Cardiac atrium fibroblast (primary cell): ENCODE measurements around the gene PIEZO1. TPM values are rescaled to one million over a fixed set of nuclear protein-coding genes. Genes with fewer than 3 reads are reported as not detected.

Experiments
- total RNA-seq: library from RNA; depleted of rRNA; stranded (reverse); fragments of >200 nt; gene quantifications from 2 replicates; pipeline ENCODE4 v1.2.3, GENCODE V29; 2015

Gene PIEZO1, protein sequence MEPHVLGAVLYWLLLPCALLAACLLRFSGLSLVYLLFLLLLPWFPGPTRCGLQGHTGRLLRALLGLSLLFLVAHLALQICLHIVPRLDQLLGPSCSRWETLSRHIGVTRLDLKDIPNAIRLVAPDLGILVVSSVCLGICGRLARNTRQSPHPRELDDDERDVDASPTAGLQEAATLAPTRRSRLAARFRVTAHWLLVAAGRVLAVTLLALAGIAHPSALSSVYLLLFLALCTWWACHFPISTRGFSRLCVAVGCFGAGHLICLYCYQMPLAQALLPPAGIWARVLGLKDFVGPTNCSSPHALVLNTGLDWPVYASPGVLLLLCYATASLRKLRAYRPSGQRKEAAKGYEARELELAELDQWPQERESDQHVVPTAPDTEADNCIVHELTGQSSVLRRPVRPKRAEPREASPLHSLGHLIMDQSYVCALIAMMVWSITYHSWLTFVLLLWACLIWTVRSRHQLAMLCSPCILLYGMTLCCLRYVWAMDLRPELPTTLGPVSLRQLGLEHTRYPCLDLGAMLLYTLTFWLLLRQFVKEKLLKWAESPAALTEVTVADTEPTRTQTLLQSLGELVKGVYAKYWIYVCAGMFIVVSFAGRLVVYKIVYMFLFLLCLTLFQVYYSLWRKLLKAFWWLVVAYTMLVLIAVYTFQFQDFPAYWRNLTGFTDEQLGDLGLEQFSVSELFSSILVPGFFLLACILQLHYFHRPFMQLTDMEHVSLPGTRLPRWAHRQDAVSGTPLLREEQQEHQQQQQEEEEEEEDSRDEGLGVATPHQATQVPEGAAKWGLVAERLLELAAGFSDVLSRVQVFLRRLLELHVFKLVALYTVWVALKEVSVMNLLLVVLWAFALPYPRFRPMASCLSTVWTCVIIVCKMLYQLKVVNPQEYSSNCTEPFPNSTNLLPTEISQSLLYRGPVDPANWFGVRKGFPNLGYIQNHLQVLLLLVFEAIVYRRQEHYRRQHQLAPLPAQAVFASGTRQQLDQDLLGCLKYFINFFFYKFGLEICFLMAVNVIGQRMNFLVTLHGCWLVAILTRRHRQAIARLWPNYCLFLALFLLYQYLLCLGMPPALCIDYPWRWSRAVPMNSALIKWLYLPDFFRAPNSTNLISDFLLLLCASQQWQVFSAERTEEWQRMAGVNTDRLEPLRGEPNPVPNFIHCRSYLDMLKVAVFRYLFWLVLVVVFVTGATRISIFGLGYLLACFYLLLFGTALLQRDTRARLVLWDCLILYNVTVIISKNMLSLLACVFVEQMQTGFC (N-terminal part only)
- 232 and 251 TPM in 2 replicates for total RNA-seq

DNA sequence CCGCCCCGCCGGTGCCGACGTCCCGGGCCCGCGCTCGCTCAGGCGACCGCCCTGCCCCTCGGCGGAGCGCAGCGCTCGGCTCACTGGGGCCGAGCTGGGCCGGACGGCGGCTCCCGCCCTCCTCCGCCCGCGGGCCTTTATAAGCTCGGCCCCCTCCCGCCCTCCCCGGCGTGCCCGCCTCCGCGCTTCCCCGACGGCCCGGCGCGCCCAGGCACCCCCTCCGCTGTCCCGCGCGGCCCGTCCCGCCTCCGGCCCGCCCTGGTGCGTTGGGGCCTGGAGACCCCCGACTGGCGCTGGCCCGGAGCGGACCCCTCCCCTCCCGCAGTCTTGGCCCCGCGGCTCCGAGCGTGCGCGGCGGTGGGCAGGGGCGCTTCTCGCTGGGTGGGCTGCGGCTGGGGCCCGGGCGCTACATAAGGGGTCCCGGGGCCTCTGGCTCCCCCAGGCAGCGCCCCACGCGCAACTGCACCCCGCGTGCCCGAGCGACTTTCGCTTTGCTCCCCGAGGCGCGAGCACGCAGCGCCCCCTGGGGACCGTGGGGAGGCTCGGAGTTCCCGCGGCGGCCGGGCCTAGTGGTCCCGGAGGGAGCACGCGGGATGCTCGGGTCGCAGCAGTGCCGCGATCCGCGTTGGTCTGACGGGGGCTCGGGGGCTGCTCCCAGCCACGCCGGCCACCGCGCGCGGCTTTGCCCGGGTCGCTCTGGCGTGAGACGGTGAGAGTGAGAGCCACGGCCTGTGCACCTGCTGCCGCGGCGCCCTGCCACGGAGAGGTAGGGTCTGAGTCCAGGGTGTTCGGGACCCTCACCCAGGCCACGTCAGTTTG, at the start of gene PIEZO1:
TSS of gene PIEZO1 (minus strand) at position 115 of the 819 bp plus-strand sequence. CDS start 256 bp downstream, outside the sequence.

DNA sequence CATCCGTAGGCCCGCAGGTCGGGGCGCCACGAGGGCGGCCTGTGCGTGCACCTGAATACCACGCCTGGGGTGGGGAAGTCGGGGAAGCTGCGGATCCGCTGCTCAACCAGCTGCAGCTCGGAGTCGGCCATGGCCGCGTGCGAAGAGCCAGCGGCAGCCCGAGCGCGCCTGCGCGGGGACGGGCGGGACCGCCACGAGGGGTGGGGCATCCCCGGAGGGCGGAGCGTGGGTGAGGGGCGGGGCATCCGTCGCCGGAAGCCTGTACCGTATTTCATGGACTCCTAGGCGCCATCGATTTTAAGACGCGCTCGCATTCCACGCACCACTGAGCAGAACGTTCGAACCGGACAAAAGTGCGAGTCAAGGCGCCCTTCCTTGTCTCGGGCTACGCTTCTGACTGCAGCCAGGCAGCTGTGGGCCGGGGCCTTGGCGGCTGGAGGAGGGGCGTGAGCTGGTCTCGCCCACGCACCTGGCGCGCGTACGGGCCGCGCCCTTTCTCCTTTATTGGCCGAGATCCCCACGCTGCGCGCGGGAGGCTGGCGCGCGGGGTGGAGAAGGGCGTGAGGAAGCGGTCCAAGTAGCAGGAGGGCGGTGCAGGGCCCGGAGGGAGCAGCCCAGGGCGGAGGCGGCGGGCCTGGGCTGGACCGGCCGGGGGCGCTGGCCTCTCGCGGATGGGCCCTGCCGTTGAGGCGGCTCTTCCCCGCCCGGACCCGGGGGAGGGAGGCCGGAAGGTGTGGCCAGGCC, 26.9 kb upstream of the PIEZO1 start, which contains the start of gene APRT:
TSS of gene APRT (minus strand) at position 160 of the 744 bp plus-strand sequence. CDS start at position 131, 29 bp downstream.

DNA sequence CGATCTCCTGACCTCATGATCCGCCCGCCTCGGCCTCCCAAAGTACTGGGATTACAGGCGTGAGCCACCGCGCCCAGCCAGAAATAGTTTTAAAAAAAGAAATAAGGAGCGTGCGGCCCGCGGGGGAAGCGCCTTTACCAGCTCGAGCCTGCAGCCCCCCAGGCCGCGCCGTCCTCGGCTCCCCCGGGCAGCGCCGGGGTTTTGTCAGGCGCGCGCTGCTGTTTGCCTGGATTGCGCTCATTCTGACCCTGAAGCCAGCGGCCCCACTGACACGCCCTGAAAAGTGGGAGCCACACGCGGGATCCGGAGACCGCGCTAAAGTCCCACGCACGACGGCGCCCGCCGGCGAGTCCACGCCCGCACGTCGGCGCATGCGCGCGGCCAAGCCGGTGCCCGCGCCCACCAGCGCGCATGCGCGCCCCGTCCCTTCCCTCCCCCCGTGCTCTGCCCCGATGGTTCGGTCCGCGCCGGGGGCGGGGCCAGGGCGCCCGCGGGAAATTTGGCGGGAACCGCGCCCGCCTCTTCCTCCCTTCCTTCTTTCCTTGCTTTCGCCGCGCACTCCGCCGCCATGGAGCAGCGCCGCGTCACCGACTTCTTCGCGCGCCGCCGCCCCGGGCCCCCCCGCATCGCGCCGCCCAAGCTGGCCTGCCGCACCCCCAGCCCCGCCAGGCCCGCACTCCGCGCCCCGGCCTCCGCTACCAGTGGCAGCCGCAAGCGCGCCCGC, 18.4 kb upstream of the PIEZO1 start, which contains the start of gene CDT1:
TSS of gene CDT1 (plus strand) at position 526 of the 724 bp plus-strand sequence. CDS start at position 569, 43 bp downstream.

DNA sequence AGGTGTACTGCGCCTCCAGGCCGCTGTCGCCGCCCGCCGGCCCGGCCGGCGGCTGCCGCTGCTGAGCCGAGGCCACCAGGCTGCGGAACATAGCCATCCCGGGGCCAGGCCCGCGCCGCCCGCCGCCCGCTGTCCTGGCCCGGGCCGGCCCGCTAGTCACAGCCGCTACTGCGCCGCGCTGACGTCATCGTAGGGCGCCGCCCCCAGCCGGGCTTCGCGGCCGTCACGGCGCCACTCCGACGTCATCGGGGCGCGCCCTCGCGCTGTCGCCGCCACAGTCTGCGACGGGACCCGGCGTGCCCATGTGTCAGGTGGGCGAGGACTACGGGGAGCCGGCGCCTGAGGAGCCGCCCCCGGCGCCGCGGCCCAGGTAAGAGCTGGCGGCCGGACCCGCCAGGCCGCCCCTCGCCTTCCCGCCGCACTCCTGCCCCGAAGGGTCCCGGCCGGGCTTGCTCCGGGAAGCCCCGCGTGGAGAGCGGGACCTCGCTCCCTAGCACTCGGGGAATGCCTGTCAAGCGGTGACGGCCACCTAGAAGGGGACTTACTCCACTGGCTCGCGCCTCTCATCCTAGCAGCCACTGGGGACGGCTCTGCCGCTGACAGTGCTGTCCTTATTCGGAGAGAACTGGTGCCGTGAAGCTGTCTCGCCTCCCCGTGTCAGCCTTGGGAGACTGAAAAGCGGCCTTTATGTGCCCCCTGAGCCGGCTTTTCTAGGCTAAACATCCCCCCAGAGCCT, 78.6 kb downstream of the PIEZO1 start, which contains the start of the genes CTU2 and RNF166:
TSS of gene CTU2 (plus strand) at position 275 of the 736 bp plus-strand sequence. CDS start at position 303, 28 bp downstream.
TSS of gene RNF166 (minus strand) at position 180 of the 736 bp plus-strand sequence. CDS start at position 97, 83 bp downstream.

DNA sequence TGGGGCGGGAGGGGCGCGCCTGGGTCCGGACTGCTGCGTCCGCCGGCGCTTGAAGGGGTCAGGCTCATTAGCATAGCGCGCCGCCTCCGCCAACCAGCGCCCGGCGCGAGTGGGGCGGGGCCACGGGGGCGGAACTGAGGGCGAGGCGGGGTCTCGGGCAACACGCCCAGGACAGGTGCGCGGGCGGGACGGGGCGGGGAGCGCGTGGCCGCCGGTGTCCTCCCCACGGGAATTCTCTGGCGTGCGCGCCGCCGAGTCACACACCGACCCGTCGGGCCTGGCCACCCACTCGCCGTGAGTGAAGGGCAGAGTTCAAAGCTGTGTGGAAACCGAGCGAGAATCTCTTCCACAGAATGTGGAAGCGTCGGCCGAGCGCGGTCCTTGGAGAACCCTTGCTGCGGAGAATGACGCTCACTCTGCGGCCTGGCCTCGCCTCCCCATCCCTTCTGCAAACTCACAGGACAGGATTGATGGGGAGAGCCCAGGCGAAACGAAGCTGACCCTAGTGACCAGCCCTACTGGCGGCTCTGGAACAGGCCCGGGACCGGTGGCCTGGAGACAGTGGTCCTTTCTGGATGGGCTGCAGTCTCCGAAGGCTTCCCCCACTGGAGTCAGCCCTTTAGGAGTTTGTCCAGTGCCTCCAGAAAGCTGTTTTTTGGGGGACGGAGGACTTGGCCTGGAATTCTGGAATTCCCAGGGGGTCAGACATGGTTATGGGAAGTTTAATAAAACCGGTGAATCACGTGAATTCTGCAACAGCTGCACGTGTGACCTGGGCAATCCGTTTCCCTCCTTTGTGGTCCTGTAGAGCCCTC, 98.4 kb downstream of the PIEZO1 start, which contains the start of gene SNAI3:
TSS of gene SNAI3 (minus strand) at position 69 of the 815 bp plus-strand sequence. CDS start 101 bp downstream, outside the sequence.

Other genes with a start within 250 kb of the PIEZO1 start
- gene ZC3H18, start 214.8 kb downstream of the PIEZO1 start, total RNA-seq = 13.7 and 15.9 TPM in 2 replicates
- not detected in 2 replicates for gene IL17C, start 146.6 kb downstream of the PIEZO1 start, total RNA-seq
- gene CYBA, start 134.2 kb downstream of the PIEZO1 start, total RNA-seq = 490 and 554 TPM in 2 replicates
- gene MVD, start 122.1 kb downstream of the PIEZO1 start, total RNA-seq = 54.0 and 99.6 TPM in 2 replicates
- 0.16 TPM in 1 of 2 replicates, not detected in the other for gene SNAI3, start 98.7 kb downstream of the PIEZO1 start, total RNA-seq
- gene RNF166, start 78.8 kb downstream of the PIEZO1 start, total RNA-seq = 14.1 and 15.1 TPM in 2 replicates
- 13.0 and 13.5 TPM in 2 replicates for gene CTU2, start 78.7 kb downstream of the PIEZO1 start, total RNA-seq
- gene CDT1, start 18.6 kb upstream of the PIEZO1 start, total RNA-seq = 2.5 and 7.3 TPM in 2 replicates
- 251 and 258 TPM in 2 replicates for gene APRT, start 26.7 kb upstream of the PIEZO1 start, total RNA-seq
- gene GALNS, start 71.7 kb upstream of the PIEZO1 start, total RNA-seq = 38.1 and 38.2 TPM in 2 replicates
- gene TRAPPC2L, start 71.9 kb upstream of the PIEZO1 start, total RNA-seq = 41.5 TPM in 2 replicates
- gene PABPN1L, start 81.4 kb upstream of the PIEZO1 start, total RNA-seq = not detected in 2 replicates
- gene CBFA2T3, start 192.0 kb upstream of the PIEZO1 start, total RNA-seq = not detected in 2 replicates